Osteoblast (primary cell): ENCODE measurements around the gene FAXC. TPM values are rescaled to one million over a fixed set of nuclear protein-coding genes. Genes with fewer than 3 reads are reported as not detected.
A peak's percentile ranks its signal among the peaks of the same experiment; 100 is the strongest.
"Not testable (repeated sequence)": the region's sequence is repeated elsewhere in the genome, so short reads cannot be mapped to it uniquely, and the experiment has no call there.

ENCODE experiments used
- DNase-seq: peaks from one replicate; pipeline ENCODE4 v3.0.0; 2011; ENCODE audit warnings: low spot score, mixed read lengths; ENCODE audit not compliant: insufficient read length; ENCODE audit errors: missing footprints
- H2AFZ ChIP-seq: 2 replicates; pipeline ENCODE4 v1.6.0; 2011; ENCODE audit warnings: mild to moderate bottlenecking, low read length
- H3K27ac ChIP-seq: 2 replicates; pipeline ENCODE4 v1.5.1; 2011; ENCODE audit warnings: mild to moderate bottlenecking, low read depth, low read length, moderate library complexity
- H3K27me3 ChIP-seq: 2 replicates; pipeline ENCODE4 v1.6.0; 2012; ENCODE audit warnings: mild to moderate bottlenecking, control low read depth, inconsistent platforms, low read length, moderate library complexity; ENCODE audit not compliant: insufficient read depth
- H3K36me3 ChIP-seq: 2 replicates; pipeline ENCODE4 v1.5.1; 2011; ENCODE audit warnings: mild to moderate bottlenecking, low read length, control low read depth, moderate library complexity; ENCODE audit not compliant: insufficient read depth
- H3K4me1 ChIP-seq: 2 replicates; pipeline ENCODE4 v1.5.1; 2011; ENCODE audit warnings: mild to moderate bottlenecking, low read length, control low read depth, moderate library complexity; ENCODE audit not compliant: insufficient read depth
- H3K4me2 ChIP-seq: 2 replicates; pipeline ENCODE4 v1.6.0; 2011; ENCODE audit warnings: mild to moderate bottlenecking, low read length; ENCODE audit not compliant: insufficient read depth
- H3K4me3 ChIP-seq: fragments of 200-600 bp; sonication (generic); 3 replicates; pipeline ENCODE4 v1.5.1; 2012; ENCODE audit warnings: mild to moderate bottlenecking, low read length, inconsistent platforms; ENCODE audit not compliant: insufficient read depth
- H3K79me2 ChIP-seq: 2 replicates; pipeline ENCODE4 v1.6.0; 2012; ENCODE audit warnings: mild to moderate bottlenecking, low read length, control low read depth, inconsistent platforms; ENCODE audit not compliant: insufficient read depth
- H3K9me3 ChIP-seq: 2 replicates; pipeline ENCODE4 v1.5.1; 2011; ENCODE audit warnings: low read depth, low read length, control low read depth
- H4K20me1 ChIP-seq: 2 replicates; pipeline ENCODE4 v1.6.0; 2012; ENCODE audit warnings: mild to moderate bottlenecking, low read length, control low read depth; ENCODE audit not compliant: insufficient read depth
- CTCF ChIP-seq: IDR thresholded peaks from 2 replicates; pipeline ENCODE4 v1.5.1; 2011; ENCODE audit warnings: mild to moderate bottlenecking, low read depth, low read length, moderate library complexity; ENCODE audit errors: extremely low read depth
- total RNA-seq: library from RNA; depleted of rRNA; stranded (reverse); fragments of >200 nt; gene quantifications from 2 replicates; pipeline ENCODE4 v1.2.3, GENCODE V29; 2012

Gene FAXC
- total RNA-seq, 1 donor, result 1.1 TPM

- H3K79me2 ChIP-seq, result no peaks in the 10 kb centered on the region
- TF ChIP-seq CTCF, result no peak
- H3K4me2 ChIP-seq, result no peak overlapping the region
- H3K4me1 ChIP-seq, result no peaks in the 10 kb centered on the region
- H3K36me3 ChIP-seq, result no peaks in the 10 kb centered on the region
- no peak overlapping the region for H3K27ac ChIP-seq
- DNase-seq, result no peak
- H3K4me3 ChIP-seq, result no peak overlapping the region
- H4K20me1 ChIP-seq, result no peaks in the 10 kb centered on the region
- no peaks in the 10 kb centered on the region for H3K27me3 ChIP-seq
- H3K9me3 ChIP-seq, result no peaks in the 10 kb centered on the region
- no peak overlapping the region for H2AFZ ChIP-seq
These were observed 4.3 kb downstream of the FAXC start for GRCh38 chr6:99345164-99345563.

GRCh38 chr6:99344289-99344688, 5.2 kb downstream of the FAXC start:
- no peak overlapping the region for H3K4me2 ChIP-seq
- no peak for TF ChIP-seq CTCF
- H3K4me3 ChIP-seq, result no peak overlapping the region
- no peaks in the 10 kb centered on the region for H3K79me2 ChIP-seq
- H3K9me3 ChIP-seq, result no peaks in the 10 kb centered on the region
- H3K36me3 ChIP-seq, result no peaks in the 10 kb centered on the region
- H2AFZ ChIP-seq, result no peak overlapping the region
- no peaks in the 10 kb centered on the region for H3K27me3 ChIP-seq
- peak; percentile 73 for DNase-seq
- H3K4me1 ChIP-seq, result no peaks in the 10 kb centered on the region
- H4K20me1 ChIP-seq, result no peaks in the 10 kb centered on the region
- H3K27ac ChIP-seq, result no peak overlapping the region

- DNase-seq, result peak; percentile 32
- Histone ChIP-seq H3K4me1 (no peaks in the 10 kb centered on the region), H3K4me3 (no peak overlapping the region), H3K27me3 (no peaks in the 10 kb centered on the region), H4K20me1 (no peaks in the 10 kb centered on the region), H3K79me2 (no peaks in the 10 kb centered on the region), H3K4me2 (no peak overlapping the region), H3K27ac (no peak overlapping the region), H2AFZ (peak overlapping the region; percentile 81), H3K9me3 (no peaks in the 10 kb centered on the region), H3K36me3 (no peaks in the 10 kb centered on the region)
- TF ChIP-seq CTCF, result no peak
These were observed 7.5 kb downstream of the FAXC start for GRCh38 chr6:99341862-99342455.

GRCh38 chr6:99338188-99338587, 11.3 kb downstream of the FAXC start:
- no peaks in the 10 kb centered on the region for H3K9me3 ChIP-seq
- no peak overlapping the region for H3K4me2 ChIP-seq
- no peak for TF ChIP-seq CTCF

GRCh38 chr6:99335298-99335697, 14.2 kb downstream of the FAXC start:
- H3K4me1 ChIP-seq, H3K4me3 ChIP-seq, H2AFZ ChIP-seq, H3K4me2 ChIP-seq, H3K27me3 ChIP-seq, H3K9me3 ChIP-seq, H3K79me2 ChIP-seq, H4K20me1 ChIP-seq, H3K27ac ChIP-seq, DNase-seq, H3K36me3 ChIP-seq: not testable (repeated sequence)

More at GRCh38 chr6:99338188-99338587, 11.3 kb downstream of the FAXC start:
- Histone ChIP-seq H2AFZ (no peak overlapping the region), H3K36me3 (no peaks in the 10 kb centered on the region), H4K20me1 (no peaks in the 10 kb centered on the region), H3K79me2 (no peaks in the 10 kb centered on the region), H3K4me3 (no peak overlapping the region), H3K4me1 (no peaks in the 10 kb centered on the region), H3K27me3 (no peaks in the 10 kb centered on the region), H3K27ac (no peak overlapping the region)
- no peak for DNase-seq
